Stimulated activated CD4-positive, alpha-beta T cell treated with anti-CD3 and anti-CD28 coated beads, Interleukin-15, amount 100 ng/mL, for 24 hours (primary cell): ENCODE data around the gene UBA1.
"Not testable (repeated sequence)": the region's sequence is repeated elsewhere in the genome, so short reads cannot be mapped to it uniquely, and the experiment has no call there.

Experiments used
- DNase-seq: peaks from one replicate; pipeline ENCODE4 v3.0.0-alpha.2; 2020

The UBA1 gene

DNA sequence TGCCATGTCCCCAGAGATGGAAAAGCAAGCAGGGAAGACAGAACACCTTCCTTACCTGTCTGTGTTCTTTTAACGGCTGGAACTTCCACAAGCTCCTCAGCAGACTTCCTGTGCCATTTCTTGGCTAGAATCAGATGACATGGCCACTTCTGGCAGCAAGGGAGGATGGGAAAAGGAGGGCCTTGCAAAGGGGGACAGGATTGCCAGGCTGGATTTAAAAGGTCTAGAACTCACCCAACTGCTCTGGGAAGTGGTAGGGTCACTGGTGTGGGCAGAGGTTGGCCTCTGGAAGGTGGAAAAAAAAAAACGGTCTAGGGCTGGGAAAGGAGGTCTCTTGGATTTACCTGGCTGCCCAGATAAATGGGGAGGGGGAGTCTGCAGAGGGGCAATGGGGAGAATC lies 37.5 kb downstream of the UBA1 start:
- DNase-seq = no peak

DNA sequence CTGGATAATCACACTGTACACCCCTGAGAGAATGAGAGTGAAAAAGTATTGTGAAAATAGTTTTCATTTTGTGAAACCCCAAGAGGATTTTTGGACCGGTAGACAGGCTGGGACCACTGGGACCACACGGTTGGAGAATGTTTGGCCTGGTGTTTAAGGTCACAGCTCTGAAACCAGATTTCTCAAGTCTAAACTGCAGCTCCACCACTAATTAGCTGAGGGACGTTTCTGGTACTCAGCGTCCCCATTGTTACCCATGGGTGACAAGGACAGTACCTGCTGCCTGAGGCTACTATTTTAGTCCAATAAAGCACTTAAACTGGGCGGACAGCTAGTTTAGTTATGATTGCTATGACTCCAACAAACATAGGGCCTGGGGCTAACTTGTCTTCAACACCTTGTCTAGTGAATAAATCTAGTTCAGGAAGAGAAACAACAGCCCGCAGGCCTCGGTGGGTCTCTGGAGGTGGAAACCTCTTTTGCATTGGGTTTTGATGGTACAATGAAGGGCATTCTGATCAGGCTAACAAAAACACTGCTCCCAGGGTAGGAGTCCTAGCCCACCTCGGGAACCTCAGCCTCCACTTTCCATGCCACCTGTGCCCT lies 38.7 kb downstream of the UBA1 start:
- no peak for DNase-seq

DNA sequence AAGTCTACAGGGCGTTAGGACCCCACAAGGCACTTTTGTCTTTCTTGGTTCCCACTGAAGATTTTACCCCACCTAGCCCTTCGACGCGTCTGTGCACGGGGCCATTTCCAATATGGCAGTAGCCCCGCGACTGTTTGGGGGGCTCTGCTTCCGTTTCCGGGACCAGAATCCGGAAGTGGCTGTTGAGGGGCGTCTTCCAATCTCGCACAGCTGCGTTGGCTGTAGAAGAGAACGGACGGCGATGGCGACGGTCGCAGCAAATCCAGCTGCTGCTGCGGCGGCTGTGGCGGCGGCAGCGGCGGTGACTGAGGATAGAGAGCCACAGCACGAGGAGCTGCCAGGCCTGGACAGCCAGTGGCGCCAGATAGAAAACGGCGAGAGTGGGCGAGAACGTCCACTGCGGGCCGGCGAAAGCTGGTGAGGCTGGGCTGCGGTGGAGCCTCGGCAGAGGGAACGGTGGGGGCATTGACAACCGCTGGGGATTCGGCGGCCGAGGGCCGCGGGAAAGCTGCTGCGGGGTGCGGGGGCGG lies 39.2 kb downstream of the UBA1 start, which contains the start of gene USP11:
Gene USP11 (plus strand): TSS at position 207 of the 530 bp plus-strand sequence. CDS start 35 bp downstream, at position 242.
- DNase-seq = peak; percentile 30

GRCh38 chrX:47233333-47234113 lies 39.9 kb downstream of the UBA1 start:
- peak; percentile 93 for DNase-seq

- DNase-seq = no peak
Observed at GRCh38 chrX:47234583-47234982, 41.0 kb downstream of the UBA1 start.

- no peak for DNase-seq
Observed at GRCh38 chrX:47235691-47236103, 42.1 kb downstream of the UBA1 start.

GRCh38 chrX:47239199-47239598 lies 45.6 kb downstream of the UBA1 start:
- no peak for DNase-seq

DNA sequence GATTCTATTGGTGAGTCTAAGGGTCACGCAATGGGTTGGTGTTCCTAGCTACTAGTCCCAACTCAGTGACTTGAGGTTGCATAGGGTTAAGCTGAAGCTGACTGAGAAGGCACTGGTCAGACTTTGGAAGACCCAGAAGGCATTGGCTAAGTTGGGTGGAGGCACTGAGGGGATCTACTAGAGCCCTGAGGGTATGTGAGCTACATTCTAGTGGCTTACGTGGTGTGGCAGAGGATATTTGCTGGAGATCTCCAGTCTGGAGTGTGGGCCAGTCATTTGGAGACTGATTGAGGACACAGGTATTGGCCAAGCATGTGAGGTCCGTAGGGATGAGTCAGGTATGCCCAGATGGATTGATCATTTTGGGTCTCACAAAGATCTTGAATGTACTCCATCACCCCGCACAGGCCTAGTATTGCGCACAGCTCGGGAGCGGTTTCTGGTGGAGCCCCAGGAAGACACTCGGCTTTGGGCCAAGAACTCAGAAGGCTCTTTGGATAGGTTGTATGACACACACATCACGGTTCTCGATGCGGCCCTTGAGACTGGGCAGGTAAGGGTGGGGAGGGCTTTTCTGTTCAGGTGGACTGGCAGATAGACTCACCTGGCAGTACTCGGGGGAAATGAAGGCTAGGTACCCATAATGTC lies 46.4 kb downstream of the UBA1 start:
- no peak for DNase-seq

DNA sequence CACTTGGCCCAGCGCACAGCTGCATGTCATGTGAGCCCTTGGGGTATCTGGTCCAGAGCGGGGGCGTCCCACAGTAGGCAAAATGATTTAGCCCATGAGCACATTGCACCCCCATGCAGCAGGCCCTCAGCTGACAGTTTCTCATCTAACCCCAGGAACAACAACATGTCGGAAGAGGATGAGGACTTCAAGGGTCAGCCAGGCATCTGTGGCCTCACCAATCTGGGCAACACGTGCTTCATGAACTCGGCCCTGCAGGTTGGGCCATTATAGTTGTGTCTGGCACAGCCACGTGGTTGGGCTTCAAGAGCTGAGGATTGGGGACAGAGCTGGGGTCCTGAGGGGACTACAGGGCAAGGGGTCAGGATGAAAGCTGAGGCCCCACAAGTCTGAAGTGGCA lies 47.0 kb downstream of the UBA1 start:
- no peak for DNase-seq

DNA sequence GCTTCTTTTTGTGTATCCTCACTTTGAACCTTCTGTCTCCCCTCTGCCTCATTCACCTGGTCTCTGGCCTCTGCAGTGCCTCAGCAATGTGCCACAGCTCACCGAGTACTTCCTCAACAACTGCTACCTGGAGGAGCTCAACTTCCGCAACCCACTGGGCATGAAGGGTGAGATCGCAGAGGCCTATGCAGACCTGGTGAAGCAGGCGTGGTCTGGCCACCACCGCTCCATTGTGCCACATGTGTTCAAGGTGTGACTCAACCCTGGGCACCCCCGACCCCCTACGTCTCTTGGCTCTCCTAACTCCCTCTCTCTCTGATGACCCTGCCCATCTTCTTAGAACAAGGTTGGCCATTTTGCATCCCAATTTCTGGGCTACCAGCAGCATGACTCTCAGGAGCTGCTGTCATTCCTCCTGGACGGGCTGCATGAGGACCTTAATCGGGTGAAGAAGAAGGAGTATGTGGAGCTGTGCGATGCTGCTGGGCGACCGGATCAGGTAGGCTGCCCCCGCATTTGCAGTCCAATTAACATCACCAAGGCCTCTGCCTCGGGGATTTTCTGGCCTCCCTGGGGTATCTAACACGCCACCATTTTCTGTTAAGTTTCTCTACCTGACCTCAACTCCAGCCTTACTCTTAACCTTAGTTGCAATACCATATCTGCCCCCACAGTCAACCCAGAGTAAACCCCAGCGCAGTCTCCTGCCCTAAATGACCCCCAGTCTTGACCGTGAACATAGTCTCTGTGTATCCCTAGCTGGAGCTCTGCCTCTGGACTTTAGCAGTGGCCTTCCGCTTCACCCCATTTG lies 47.8 kb downstream of the UBA1 start:
- DNase-seq = no peak

GRCh38 chrX:47242321-47242720 lies 48.7 kb downstream of the UBA1 start:
- DNase-seq = no peak

GRCh38 chrX:47243351-47243750 lies 49.7 kb downstream of the UBA1 start:
- DNase-seq = no peak

GRCh38 chrX:47244676-47245075 lies 51.0 kb downstream of the UBA1 start:
- DNase-seq = no peak

GRCh38 chrX:47245156-47245555 lies 51.5 kb downstream of the UBA1 start:
- no peak for DNase-seq

DNA sequence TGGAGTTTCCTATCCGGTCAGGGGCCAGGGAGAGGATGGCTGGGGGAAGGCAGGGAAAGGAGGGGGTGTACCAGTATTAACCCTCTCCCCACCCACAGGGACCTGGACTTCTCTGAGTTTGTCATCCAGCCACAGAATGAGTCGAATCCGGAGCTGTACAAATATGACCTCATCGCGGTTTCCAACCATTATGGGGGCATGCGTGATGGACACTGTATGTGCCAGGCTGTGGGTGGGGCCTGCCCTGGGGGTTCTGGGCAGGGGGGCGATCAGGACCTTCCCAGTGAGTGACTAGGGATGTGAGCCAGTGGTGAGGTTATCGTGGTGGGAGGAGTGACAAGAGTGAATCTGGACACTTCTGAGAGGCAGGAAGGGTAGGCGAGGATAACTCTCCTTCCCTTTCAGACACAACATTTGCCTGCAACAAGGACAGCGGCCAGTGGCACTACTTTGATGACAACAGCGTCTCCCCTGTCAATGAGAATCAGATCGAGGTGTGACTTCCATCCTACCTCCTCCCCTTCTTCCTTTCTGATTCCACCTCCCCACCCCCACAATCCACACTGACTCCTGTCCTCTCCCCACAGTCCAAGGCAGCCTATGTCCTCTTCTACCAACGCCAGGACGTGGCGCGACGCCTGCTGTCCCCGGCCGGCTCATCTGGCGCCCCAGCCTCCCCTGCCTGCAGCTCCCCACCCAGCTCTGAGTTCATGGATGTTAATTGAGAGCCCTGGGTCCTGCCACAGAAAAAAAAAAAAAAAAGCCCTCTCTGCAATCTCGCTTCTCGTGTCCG lies 53.8 kb downstream of the UBA1 start:
- no peak for DNase-seq

DNA sequence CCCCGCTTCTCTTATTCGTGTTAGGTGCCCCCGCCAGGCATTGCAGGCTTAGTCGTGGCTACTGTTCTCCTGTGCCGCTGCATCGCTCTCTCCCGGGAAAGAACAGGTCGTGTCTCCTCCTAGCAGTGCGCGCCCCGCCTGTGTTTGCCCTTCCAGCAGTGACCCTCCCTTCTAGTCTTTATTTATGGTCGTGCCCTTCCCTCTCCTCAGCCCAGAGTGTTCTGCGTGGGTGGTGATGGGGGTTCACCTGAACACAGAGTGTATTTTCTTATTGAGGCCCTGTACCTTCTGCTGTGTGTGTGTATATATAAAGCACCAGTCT lies 54.3 kb downstream of the UBA1 start:
- no peak for DNase-seq

DNA sequence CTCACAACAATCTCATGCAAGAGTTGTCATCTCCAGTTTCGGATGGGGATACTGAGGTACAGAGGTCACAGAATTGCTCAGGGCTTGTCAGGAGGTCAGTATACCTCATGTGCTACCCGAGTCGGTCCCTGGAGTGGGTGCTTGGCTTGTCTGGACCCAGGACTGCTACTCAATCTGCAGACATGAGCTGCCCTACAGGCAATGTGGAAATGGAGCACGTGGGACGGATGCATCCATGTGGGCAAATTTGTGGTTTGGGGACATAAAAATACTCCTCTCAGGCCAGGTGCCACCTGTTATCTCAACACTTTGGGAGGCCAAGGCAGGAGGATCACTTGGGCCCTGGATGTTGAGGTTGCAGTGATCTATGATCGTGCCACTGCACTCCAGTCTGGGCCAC lies 54.9 kb downstream of the UBA1 start:
- no peak for DNase-seq

DNA sequence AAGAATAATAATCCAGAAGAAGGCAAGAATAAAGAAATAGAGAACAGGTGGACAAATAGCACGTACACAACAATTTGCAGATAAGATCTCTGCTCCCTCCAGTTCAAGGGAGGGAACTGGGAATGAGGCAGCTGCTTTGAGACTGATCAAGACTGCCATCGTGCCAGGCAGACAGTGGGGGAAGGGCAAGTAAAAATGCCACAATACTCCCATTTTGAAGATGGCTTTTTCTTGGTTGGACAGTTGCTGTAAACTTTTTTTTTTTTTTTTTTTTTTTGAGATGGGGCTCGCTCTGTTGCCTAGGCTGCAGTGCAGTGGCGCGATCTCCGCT lies 56.4 kb downstream of the UBA1 start:
- no peak for DNase-seq

DNA sequence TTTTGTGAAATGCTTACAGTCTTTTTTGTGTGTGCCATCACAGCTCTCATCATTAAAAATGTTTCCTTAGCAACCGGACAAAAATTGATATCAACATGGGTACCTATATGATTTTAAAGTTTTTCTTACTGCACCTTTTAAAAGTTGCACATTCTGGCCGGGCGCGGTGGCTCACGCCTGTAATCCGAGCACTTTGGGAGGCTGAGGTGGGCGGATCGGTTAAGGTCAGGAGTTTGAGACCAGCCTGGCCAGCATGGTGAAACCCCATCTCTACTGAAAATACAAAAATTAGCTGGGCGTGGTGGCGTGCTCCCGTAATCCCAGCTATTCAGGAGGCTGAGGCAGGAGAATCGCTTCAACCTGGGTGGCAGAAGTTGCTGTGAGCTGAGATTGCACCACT lies 64.0 kb downstream of the UBA1 start:
- DNase-seq = not testable (repeated sequence)
